OCI-LY3 (cell line): ENCODE measurements around the gene HNRNPLL.

ENCODE experiments used
- CTCF ChIP-seq: fragments of 200-600, 300-600 bp; sonication (generic); IDR thresholded peaks from 2 replicates; pipeline ENCODE4 v1.5.1; 2014; ENCODE audit warnings: antibody characterized with exemption, low read length, low read depth
- EZH2phosphoT487 ChIP-seq: fragments of 200-600 bp; shearing (Covaris generic); IDR thresholded peaks from 2 replicates; pipeline ENCODE4 v1.6.1; 2018; ENCODE audit warnings: antibody characterized with exemption, mixed run types, low read depth

GRCh38 chr2:38533180-38533579 lies 69.5 kb downstream of the HNRNPLL start:
- TF ChIP-seq CTCF (no peak), EZH2phosphoT487 (no peak)
